Measurements from ENCODE around the gene PRKCH. TPM values are rescaled to one million over a fixed set of nuclear protein-coding genes. Genes with fewer than 3 reads are reported as not detected.

The PRKCH gene
- total and polyA plus RNA-seq, 10 of the 15 experiments (the other 5 are each of a cell fraction or from before 2014, with no cell fraction given): 10.7 to 140 (median 33.2) TPM

DNA sequence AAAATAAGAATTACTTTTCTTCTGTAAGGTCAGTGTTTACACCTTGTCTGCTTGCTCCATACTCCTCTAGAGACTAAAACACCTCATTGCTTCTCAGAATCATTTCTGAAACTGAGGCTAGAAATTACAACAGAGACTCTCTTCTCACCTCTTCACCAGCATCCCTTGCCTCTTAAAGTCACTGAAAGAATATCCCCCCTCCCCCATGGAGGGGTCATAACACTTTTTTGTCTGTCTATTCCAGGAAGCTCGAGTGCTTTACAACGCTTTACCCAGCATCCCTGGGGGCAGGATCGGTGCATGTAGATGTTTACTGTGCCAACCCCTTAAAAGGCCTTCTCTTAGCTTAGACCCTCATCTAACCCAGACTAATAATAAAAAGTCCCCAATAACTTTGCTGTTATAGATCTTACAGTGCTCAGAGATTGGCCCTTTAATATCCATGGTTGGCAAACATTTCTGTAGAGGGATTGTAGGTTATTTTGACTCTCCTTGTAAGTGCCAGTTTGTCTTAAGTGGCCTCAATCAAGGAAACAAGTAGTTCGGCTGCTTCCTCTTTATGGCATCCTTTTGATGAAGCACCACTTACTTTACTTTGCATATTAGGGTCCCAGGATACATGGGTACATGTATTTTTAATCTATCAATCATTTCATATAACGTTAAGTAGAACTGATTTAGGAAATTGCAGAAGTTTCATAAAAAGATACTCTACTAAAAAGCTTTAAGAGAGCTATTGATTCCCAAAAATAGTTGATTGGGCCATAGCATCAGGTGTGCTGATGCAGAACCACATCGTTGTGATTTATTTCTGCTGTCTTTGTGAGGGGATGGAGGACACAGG lies 29.3 kb downstream of the PRKCH start (continued):
- TF ChIP-seq REST (IDR thresholded peaks at IDR 0.05; ENCODE audit: low read depth, low read length): no peak
- no peak for TF ChIP-seq IKZF1 (conservative IDR thresholded peaks at IDR 0.05)

- H4K20me1 ChIP-seq (ENCODE audit: control insufficient read depth, insufficient read depth): no peaks in the 10 kb centered on the region
- DNase-seq (ENCODE audit: low read depth, low spot score) (no peak), ATAC-seq (no peak), FAIRE-seq (no peak)
- in situ Hi-C loops (cut with MboI): no loop called here
- CTCF ChIA-PET: interaction anchor here (1.4 to 1.5 kb wide), 2 partner anchors 29 to 55 kb away, joined by 3 to 4 read pairs; no protein-coding TSS in a partner anchor
- RAD21 ChIA-PET (ENCODE audit: unreplicated experiment): interaction anchor here (1.1 to 1.6 kb wide), 2 partner anchors 21 to 37 kb away, joined by 4 to 5 read pairs; no protein-coding TSS in a partner anchor
- no peaks in the 10 kb centered on the region for H3K27me3 ChIP-seq (replicated peaks in 1 of 2; ENCODE audit: control insufficient read depth in 2 of 2, insufficient read depth in 2 of 2, low read length in 1 of 2)
- no peak overlapping the region for H3K4me3 ChIP-seq
- WGBS (ENCODE audit: insufficient coverage, insufficient replicate concordance, low lambda C conversion rate, missing lambda C conversion rate): 91% methylated on average over 6 of the region's 6 CpGs
- H3K79me2 ChIP-seq (ENCODE audit: control insufficient read depth, insufficient read depth, low read length): peaks cover 88% of the 10 kb centered on the region
- intact Hi-C loops (cut with micrococcal nuclease; ENCODE audit: unreplicated experiment): no loop called here
- SMC1A ChIA-PET (ENCODE audit: uncharacterized antibody, unreplicated experiment): interaction anchor here (1.0 to 5.4 kb wide), 7 partner anchors 9 to 45 kb away, joined by 3 to 34 read pairs (median 4); no protein-coding TSS in a partner anchor
- no peak overlapping the region for H3K27ac ChIP-seq (ENCODE audit: control insufficient read depth, insufficient read depth)
- H2AFZ ChIP-seq (ENCODE audit: control insufficient read depth, low read depth, low read length): no peak overlapping the region
- POLR2A ChIA-PET: interaction anchor here (1.0 to 1.1 kb wide), 2 partner anchors 9 to 17 kb away, joined by 3 read pairs; no protein-coding TSS in a partner anchor
- peaks cover 40% of the 10 kb centered on the region for H3K4me1 ChIP-seq (ENCODE audit: control insufficient read depth, insufficient read depth, low read length)
- no peak overlapping the region for H3K4me2 ChIP-seq (ENCODE audit: control insufficient read depth, insufficient read depth)
- H3K36me3 ChIP-seq (ENCODE audit: control insufficient read depth in 2 of 2, insufficient read depth in 2 of 2, low read length in 1 of 2): peaks cover 0 to 3% of the 10 kb centered on the region in 2 experiments; a peak in 2 of 4 replicates
- no peaks in the 10 kb centered on the region; the same call in 2 of the 3 replicates for H3K9me3 ChIP-seq (replicated peaks; ENCODE audit: control insufficient read depth, insufficient read depth, low read length)
- no peak overlapping the region for H3K9ac ChIP-seq (ENCODE audit: control insufficient read depth, insufficient read depth, low read length)
- no TSS peak for BruUV-seq (replicated peaks)
- TF ChIP-seq JUNB (IDR thresholded peaks at IDR 0.05) (no peak), TCF7 (IDR thresholded peaks at IDR 0.05; ENCODE audit: borderline replicate concordance) (no peak), DPF2 (IDR thresholded peaks at IDR 0.05) (no peak), ETV6 (conservative IDR thresholded peaks at IDR 0.05 in 1 of 2, IDR thresholded peaks at IDR 0.05 in 1 of 2; ENCODE audit: borderline replicate concordance in 1 of 2, low read depth in 1 of 2) (no peak), RCOR1 (conservative IDR thresholded peaks at IDR 0.05; ENCODE audit: low read depth, low read length) (no peak), FOS (IDR thresholded peaks at IDR 0.05; ENCODE audit: borderline replicate concordance, extremely low read depth, insufficient read length) (no peak), SMC3 (IDR thresholded peaks at IDR 0.05; ENCODE audit: borderline replicate concordance, low read length) (no peak), POU2F2 (IDR thresholded peaks at IDR 0.05; ENCODE audit: borderline replicate concordance, low read depth, low read length) (no peak), RELA (IDR thresholded peaks at IDR 0.05; ENCODE audit: borderline replicate concordance, partially characterized antibody) (no peak)
- TF ChIP-seq, protein P1, sequence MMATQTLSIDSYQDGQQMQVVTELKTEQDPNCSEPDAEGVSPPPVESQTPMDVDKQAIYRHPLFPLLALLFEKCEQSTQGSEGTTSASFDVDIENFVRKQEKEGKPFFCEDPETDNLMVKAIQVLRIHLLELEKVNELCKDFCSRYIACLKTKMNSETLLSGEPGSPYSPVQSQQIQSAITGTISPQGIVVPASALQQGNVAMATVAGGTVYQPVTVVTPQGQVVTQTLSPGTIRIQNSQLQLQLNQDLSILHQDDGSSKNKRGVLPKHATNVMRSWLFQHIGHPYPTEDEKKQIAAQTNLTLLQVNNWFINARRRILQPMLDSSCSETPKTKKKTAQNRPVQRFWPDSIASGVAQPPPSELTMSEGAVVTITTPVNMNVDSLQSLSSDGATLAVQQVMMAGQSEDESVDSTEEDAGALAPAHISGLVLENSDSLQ (IDR thresholded peaks at IDR 0.05): no peak
- TF ChIP-seq, protein P2, sequence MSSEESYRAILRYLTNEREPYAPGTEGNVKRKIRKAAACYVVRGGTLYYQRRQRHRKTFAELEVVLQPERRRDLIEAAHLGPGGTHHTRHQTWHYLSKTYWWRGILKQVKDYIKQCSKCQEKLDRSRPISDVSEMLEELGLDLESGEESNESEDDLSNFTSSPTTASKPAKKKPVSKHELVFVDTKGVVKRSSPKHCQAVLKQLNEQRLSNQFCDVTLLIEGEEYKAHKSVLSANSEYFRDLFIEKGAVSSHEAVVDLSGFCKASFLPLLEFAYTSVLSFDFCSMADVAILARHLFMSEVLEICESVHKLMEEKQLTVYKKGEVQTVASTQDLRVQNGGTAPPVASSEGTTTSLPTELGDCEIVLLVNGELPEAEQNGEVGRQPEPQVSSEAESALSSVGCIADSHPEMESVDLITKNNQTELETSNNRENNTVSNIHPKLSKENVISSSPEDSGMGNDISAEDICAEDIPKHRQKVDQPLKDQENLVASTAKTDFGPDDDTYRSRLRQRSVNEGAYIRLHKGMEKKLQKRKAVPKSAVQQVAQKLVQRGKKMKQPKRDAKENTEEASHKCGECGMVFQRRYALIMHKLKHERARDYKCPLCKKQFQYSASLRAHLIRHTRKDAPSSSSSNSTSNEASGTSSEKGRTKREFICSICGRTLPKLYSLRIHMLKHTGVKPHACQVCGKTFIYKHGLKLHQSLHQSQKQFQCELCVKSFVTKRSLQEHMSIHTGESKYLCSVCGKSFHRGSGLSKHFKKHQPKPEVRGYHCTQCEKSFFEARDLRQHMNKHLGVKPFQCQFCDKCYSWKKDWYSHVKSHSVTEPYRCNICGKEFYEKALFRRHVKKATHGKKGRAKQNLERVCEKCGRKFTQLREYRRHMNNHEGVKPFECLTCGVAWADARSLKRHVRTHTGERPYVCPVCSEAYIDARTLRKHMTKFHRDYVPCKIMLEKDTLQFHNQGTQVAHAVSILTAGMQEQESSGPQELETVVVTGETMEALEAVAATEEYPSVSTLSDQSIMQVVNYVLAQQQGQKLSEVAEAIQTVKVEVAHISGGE (CRISPR knock-in tag; IDR thresholded peaks at IDR 0.05): no peak
Measured at GRCh38 chr14:61351477-61351876, 30.1 kb downstream of the PRKCH start.

Measured in GM12878 (cell line).